HG03457 (cell line): Measurements from ENCODE around the gene RUFY4.
"Not testable (repeated sequence)": the region's sequence is repeated elsewhere in the genome, so short reads cannot be mapped to it uniquely, and the experiment has no call there.

Experiments
- ATAC-seq: cut with Tn5 transposase; IDR thresholded peaks from one replicate; pipeline ENCODE4 v1.9.1; 2021; ENCODE audit warnings: moderate number of reproducible peaks; ENCODE audit not compliant: unreplicated experiment

The RUFY4 gene

GRCh38 chr2:218068721-218069334, at the start of gene RUFY4:
Gene RUFY4 (plus strand): TSS chr2:218069253. CDS start chr2:218070606, 1,353 bp downstream.
- not testable (repeated sequence) for ATAC-seq

GRCh38 chr2:218019411-218020060, 49.5 kb upstream of the RUFY4 start:
- no peak for ATAC-seq

GRCh38 chr2:218020281-218020680, 48.8 kb upstream of the RUFY4 start:
- ATAC-seq, result no peak

GRCh38 chr2:218020966-218021535, 48.0 kb upstream of the RUFY4 start:
- ATAC-seq, result no peak

GRCh38 chr2:218021536-218022071, 47.4 kb upstream of the RUFY4 start:
- no peak for ATAC-seq

GRCh38 chr2:218022131-218022850, 46.8 kb upstream of the RUFY4 start:
- no peak for ATAC-seq

GRCh38 chr2:218022851-218023530, 46.1 kb upstream of the RUFY4 start:
- ATAC-seq, result no peak

GRCh38 chr2:218023636-218024035, 45.4 kb upstream of the RUFY4 start:
- ATAC-seq, result no peak

- ATAC-seq, result no peak
Observed at GRCh38 chr2:218024336-218024735, 44.7 kb upstream of the RUFY4 start.

- ATAC-seq, result no peak
Observed at GRCh38 chr2:218024871-218025270, 44.2 kb upstream of the RUFY4 start.

- ATAC-seq, result no peak
Observed at GRCh38 chr2:218026244-218026643, 42.8 kb upstream of the RUFY4 start.

- no peak for ATAC-seq
Observed at GRCh38 chr2:218026676-218027425, 42.2 kb upstream of the RUFY4 start.

- ATAC-seq, result no peak
Observed at GRCh38 chr2:218027426-218028188, 41.4 kb upstream of the RUFY4 start.

GRCh38 chr2:218028189-218028495, 40.9 kb upstream of the RUFY4 start:
- no peak for ATAC-seq

- ATAC-seq, result no peak
Observed at GRCh38 chr2:218028562-218029348, 40.3 kb upstream of the RUFY4 start.

- ATAC-seq, result no peak
Observed at GRCh38 chr2:218029366-218030360, 39.4 kb upstream of the RUFY4 start.

- no peak for ATAC-seq
Observed at GRCh38 chr2:218030409-218031195, 38.5 kb upstream of the RUFY4 start.
